Testis (tissue), 3 donors: ENCODE data around the gene IGHMBP2. TPM values are rescaled to one million over a fixed set of nuclear protein-coding genes. Genes with fewer than 3 reads are reported as not detected.

Source experiments
- DNase-seq: peaks from one replicate; pipeline ENCODE4 v3.0.0-alpha.2; 2019
- H3K27ac ChIP-seq, 2 donors: fragments of 200-600 bp; sonication (generic); one replicate each; pipeline ENCODE4 v1.5.1; 2019
- H3K27me3 ChIP-seq: fragments of 200-600 bp; sonication (generic); one replicate; pipeline ENCODE4 v1.5.1; 2019
- H3K36me3 ChIP-seq: fragments of 200-600 bp; sonication (generic); one replicate; pipeline ENCODE4 v1.5.1; 2017; ENCODE audit warnings: low read depth; ENCODE audit errors: missing control alignments
- H3K4me1 ChIP-seq: fragments of 200-600 bp; sonication (generic); one replicate; pipeline ENCODE4 v1.5.1; 2019
- H3K4me3 ChIP-seq, 2 donors: fragments of 200-600 bp; sonication (generic); one replicate each; pipeline ENCODE4 v1.5.1; 2017 to 2019
- H3K9me3 ChIP-seq: fragments of 200-600 bp; sonication (generic); one replicate; pipeline ENCODE4 v1.5.1; 2017
- CTCF ChIP-seq, 3 experiments: fragments of 450-650 bp in 2 of 3; fragments of 200-600 bp in 1 of 3; sonication (generic) in 1 of 3; IDR thresholded peaks; one replicate each; pipeline ENCODE4 v1.5.1; 2016 to 2019; ENCODE audit warnings: antibody characterized with exemption in 3 of 3, mild to moderate bottlenecking in 2 of 3, moderate library complexity in 1 of 3
- POLR2A ChIP-seq: fragments of 450-650 bp; IDR thresholded peaks from one replicate; pipeline ENCODE4 v1.6.1; 2017; ENCODE audit warnings: antibody characterized with exemption, mild to moderate bottlenecking, moderate library complexity
- WGBS, 2 donors: methylation state at CpG; one replicate each; pipeline ENCODE4 v1.1.5; 2018; 5-methylcytosine and 5-hydroxymethylcytosine counted together
- intact Hi-C: fragments of 100-400 bp; cut with DNase I; formaldehyde crosslinking; loops from one replicate; pipeline ENCODE4 v1.15.1; 2023; ENCODE audit warnings: low total_unique reads
- polyA plus RNA-seq: library from polyadenylated mRNA; stranded (reverse); fragments of 350-450 nt; fragmentation: Illumina TruSeq; extraction: RNeasy Lipid Tissue Mini Kit (QIAGEN cat#74804); gene quantifications from one replicate; pipeline ENCODE4 v1.2.3, GENCODE V29; 2014; ENCODE audit warnings: low read depth, low replicate concordance; ENCODE audit not compliant: insufficient read depth
- total RNA-seq, 2 donors: library from RNA; depleted of rRNA; stranded (reverse); fragments of >200 nt; gene quantifications; one replicate each; pipeline ENCODE4 v1.2.3, GENCODE V29; 2016

Gene IGHMBP2
- total and polyA plus RNA-seq, 3 donors from 2014 or later = 42.6 to 68.9 (median 47.1) TPM

- intact Hi-C loops = no loop called here
These were observed 7.3 kb upstream of the IGHMBP2 start for GRCh38 chr11:68896171-68896959.

GRCh38 chr11:68897441-68897840, 6.2 kb upstream of the IGHMBP2 start:
- H3K27me3 ChIP-seq = no peaks in the 10 kb centered on the region
- no peak for TF ChIP-seq POLR2A
- TF ChIP-seq CTCF (IDR thresholded peaks at IDR 0.05) = no peak
- no peak overlapping the region for H3K4me3 ChIP-seq
- H3K27ac ChIP-seq = no peak overlapping the region
- intact Hi-C loops = no loop called here
- H3K36me3 ChIP-seq = no peaks in the 10 kb centered on the region
- no peak for DNase-seq
- H3K9me3 ChIP-seq = no peaks in the 10 kb centered on the region
- no peaks in the 10 kb centered on the region for H3K4me1 ChIP-seq
- WGBS, 2 donors = 84 to 91% methylated on average over 8 to 9 of the region's 9 CpGs

More at GRCh38 chr11:68896171-68896959, 7.3 kb upstream of the IGHMBP2 start:
- Histone ChIP-seq H3K27ac (no peak overlapping the region), H3K9me3 (no peaks in the 10 kb centered on the region), H3K4me3 (no peak overlapping the region), H3K36me3 (no peaks in the 10 kb centered on the region), H3K27me3 (no peaks in the 10 kb centered on the region), H3K4me1 (peaks cover 5% of the 10 kb centered on the region)
- no peak for DNase-seq
- WGBS, 2 donors = 90 to 93% methylated on average over 19 to 23 of the region's 23 CpGs
- no peak for TF ChIP-seq CTCF (IDR thresholded peaks at IDR 0.05)
- no peak for TF ChIP-seq POLR2A

- H3K36me3 ChIP-seq = no peaks in the 10 kb centered on the region
- H3K27ac ChIP-seq = no peak overlapping the region
- no peak for TF ChIP-seq POLR2A
- TF ChIP-seq CTCF (IDR thresholded peaks at IDR 0.05) = no peak
- DNase-seq = no peak
- peaks cover 15% of the 10 kb centered on the region for H3K4me1 ChIP-seq
- intact Hi-C loops = loop anchor here (10.0 kb wide), 1 partner anchor 104 kb away; no protein-coding TSS in a partner anchor
- H3K4me3 ChIP-seq = no peak overlapping the region
- H3K27me3 ChIP-seq = no peaks in the 10 kb centered on the region
- WGBS, 2 donors = 81 to 82% methylated on average over 3 to 8 of the region's 9 CpGs
- no peaks in the 10 kb centered on the region for H3K9me3 ChIP-seq
These were observed 2.8 kb upstream of the IGHMBP2 start for GRCh38 chr11:68900835-68901381.

- WGBS, 2 donors = 0 to 1% methylated on average over 24 of the region's 24 CpGs
- TF ChIP-seq CTCF (IDR thresholded peaks at IDR 0.05) (no peak), POLR2A (no peak)
- Histone ChIP-seq H3K27me3 (no peaks in the 10 kb centered on the region), H3K9me3 (no peaks in the 10 kb centered on the region), H3K36me3 (no peaks in the 10 kb centered on the region), H3K4me1 (peaks cover 15% of the 10 kb centered on the region), H3K27ac (peak overlapping the region; percentile 60 to 85), H3K4me3 (peak overlapping the region; percentile 82 to 90)
- intact Hi-C loops = loop anchor here (10.0 kb wide), 1 partner anchor 100 kb away; no protein-coding TSS in a partner anchor
- peak; percentile 45 for DNase-seq
These were observed 657 bp downstream of the IGHMBP2 start for GRCh38 chr11:68904248-68904847.
